Choroid plexus epithelial cell (primary cell): ENCODE data around the gene SNRK.

ENCODE experiments used
- DNase-seq: peaks from one replicate; pipeline ENCODE4 v3.0.0-alpha.2; 2010; ENCODE audit warnings: low read depth
- H3K4me3 ChIP-seq: 2 replicates; pipeline ENCODE4 v1.5.1; 2011; ENCODE audit warnings: low read depth, mild to moderate bottlenecking, control low read depth, low read length, moderate library complexity
- TF ChIP-seq, protein P1 (sequence below): conservative IDR thresholded peaks from 2 replicates; pipeline ENCODE4 v1.5.1; 2011; ENCODE audit warnings: low read depth, mild to moderate bottlenecking, control low read depth, inconsistent platforms, low read length, moderate library complexity

The SNRK gene

DNA sequence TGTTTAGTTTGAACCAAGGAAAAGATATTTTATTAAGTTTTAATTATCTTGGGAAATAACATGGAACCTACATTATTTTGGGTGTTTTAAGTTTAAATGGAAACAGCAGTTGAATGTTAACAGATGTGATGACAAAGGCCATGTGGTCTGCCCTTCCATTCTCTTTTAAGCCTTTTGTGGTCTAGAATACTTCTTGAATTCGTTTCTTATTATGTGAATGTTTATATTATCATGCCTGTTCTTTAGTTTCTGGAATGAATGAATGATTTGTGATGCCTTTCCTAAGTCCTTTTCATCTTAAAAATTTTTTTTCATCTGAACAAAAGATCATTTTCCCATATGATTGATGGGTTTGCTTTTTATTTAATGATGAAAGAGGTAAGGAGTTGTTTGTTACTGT is 44.6 kb downstream of the SNRK start:
- TF ChIP-seq, protein P1, sequence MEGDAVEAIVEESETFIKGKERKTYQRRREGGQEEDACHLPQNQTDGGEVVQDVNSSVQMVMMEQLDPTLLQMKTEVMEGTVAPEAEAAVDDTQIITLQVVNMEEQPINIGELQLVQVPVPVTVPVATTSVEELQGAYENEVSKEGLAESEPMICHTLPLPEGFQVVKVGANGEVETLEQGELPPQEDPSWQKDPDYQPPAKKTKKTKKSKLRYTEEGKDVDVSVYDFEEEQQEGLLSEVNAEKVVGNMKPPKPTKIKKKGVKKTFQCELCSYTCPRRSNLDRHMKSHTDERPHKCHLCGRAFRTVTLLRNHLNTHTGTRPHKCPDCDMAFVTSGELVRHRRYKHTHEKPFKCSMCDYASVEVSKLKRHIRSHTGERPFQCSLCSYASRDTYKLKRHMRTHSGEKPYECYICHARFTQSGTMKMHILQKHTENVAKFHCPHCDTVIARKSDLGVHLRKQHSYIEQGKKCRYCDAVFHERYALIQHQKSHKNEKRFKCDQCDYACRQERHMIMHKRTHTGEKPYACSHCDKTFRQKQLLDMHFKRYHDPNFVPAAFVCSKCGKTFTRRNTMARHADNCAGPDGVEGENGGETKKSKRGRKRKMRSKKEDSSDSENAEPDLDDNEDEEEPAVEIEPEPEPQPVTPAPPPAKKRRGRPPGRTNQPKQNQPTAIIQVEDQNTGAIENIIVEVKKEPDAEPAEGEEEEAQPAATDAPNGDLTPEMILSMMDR, result no peak
- H3K4me3 ChIP-seq, result no peak overlapping the region
- peak; percentile 34 for DNase-seq

DNA sequence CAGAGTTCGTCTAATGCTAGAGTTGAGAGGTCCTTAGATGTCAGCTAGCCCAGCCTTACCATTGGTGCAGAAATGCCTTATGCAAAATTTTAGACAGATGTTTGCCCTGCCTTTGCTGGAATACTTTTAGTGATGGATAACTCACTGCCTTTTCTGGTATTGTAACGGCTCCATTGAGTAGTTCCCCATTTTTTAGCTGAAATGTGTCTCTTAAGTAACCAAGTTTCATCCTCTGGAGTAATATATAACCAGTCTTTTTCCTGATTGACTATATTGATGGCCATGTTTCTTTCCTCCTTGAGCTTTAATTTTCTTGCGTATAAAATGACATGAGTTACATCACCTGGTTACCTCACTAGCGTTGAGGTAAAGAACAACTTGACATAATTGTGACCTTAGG is 45.0 kb downstream of the SNRK start:
- no peak for DNase-seq
- no peak overlapping the region for H3K4me3 ChIP-seq
- TF ChIP-seq, protein P1, result no peak

DNA sequence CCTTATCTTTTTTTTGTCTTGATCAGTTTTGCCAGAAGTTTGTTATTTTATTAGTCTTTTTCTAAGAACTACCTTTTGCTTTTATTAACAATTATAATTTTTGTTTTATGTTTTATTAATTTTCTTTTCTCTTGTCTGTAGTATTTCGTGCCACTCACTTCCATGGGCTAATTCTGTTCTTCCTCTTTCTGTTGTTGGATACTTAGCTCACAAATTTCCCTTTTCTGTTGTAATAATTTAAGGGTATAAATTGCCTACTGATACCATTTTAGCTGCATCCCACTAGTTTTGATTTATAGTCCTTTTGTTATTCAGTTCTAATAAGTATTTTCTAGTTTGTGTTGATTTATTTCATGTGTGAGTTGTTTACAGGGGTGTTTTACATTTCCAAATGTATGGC is 48.6 kb downstream of the SNRK start:
- TF ChIP-seq, protein P1, result no peak
- H3K4me3 ChIP-seq, result no peak overlapping the region
- DNase-seq, result no peak

GRCh38 chr3:43335799-43336198 is 49.5 kb downstream of the SNRK start:
- TF ChIP-seq, protein P1, result no peak
- no peak overlapping the region for H3K4me3 ChIP-seq
- DNase-seq, result no peak

DNA sequence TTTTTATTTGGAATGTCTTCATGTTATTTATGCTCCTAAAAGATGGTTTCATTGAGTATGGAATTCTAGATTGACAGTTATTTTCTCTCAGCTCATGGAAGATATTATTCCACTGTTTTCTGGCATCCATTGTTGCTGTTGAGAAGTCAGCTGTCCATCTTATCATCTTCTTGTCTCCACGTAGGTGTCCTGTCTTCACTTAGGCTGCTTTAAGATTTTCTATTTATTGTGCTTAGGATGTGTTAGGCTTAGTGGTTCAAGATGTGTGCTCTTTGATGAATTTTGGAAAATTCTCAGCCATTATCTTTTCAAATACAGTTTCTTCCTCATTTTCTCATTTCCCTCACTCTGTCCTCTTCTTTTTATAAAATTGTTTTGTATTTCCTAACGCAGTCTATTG is 52.0 kb downstream of the SNRK start:
- TF ChIP-seq, protein P1, result no peak
- no peak overlapping the region for H3K4me3 ChIP-seq
- DNase-seq, result peak; percentile 34

DNA sequence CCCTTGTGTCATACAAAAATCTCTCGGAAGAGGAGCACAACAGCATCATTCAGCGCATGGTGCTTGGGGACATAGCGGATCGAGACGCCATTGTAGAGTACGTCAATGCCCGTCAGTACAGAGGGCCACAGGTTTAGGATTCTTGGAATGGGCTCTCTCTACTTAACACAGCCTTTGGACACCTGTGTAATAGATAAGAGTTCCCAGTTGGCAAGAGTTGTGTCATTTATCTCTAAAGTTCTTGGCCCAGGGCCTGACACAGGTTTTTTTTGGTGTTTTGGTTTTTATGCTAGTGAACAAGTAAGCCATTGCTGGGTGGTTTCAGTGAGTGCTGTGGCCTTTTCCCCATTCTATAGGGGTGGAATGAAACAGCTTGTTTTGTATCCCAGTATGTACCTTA is 54.1 kb downstream of the SNRK start:
- TF ChIP-seq, protein P1, result no peak
- no peak overlapping the region for H3K4me3 ChIP-seq
- no peak for DNase-seq

GRCh38 chr3:43341788-43342187 is 55.4 kb downstream of the SNRK start:
- DNase-seq, result no peak
- TF ChIP-seq, protein P1, result no peak
- H3K4me3 ChIP-seq, result no peak overlapping the region
